ENCODE measurements around the gene RUNX2.

RUNX2 gene

DNA sequence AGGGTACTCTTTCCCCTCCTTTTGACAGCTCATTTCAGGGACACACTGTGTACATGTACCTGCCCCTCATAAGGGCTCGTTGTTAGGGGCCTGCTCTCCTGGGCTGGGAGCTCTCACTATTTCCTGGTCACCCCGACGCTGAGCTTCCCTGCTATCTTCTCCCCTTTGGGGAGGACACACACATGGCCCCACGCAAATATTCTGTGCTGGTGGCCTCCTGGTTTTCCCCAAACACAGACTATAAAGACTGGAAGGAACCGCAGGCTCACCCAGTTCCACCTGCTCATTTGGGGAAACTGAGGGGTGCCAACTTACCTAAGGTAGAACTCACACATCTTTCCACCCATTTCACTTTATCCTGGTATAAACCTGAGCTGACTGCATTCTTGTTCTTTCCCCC is 351.0 kb downstream of the RUNX2 start:
- no peak for DNase-seq (ENCODE audit: low spot score)

DNA sequence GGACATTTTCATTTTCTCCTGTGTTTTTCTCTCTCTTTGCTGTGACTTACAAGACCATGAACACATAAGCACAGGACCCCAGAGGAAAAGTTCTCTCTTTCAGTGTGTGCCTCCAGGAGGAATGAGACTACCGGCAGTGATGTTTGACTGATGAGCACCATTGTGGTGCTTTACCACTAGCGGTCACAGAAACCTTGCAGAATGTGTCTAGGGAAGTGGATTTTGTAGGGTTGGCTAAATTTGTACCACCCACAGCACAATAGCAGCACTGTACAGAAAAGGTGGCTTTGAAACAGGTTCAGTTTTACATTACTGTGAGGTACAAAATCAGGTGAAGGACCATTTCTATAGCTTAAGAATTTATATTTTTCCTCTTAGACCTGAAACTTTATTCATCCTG is 351.5 kb downstream of the RUNX2 start:
- no peak for DNase-seq (ENCODE audit: low spot score)

DNA sequence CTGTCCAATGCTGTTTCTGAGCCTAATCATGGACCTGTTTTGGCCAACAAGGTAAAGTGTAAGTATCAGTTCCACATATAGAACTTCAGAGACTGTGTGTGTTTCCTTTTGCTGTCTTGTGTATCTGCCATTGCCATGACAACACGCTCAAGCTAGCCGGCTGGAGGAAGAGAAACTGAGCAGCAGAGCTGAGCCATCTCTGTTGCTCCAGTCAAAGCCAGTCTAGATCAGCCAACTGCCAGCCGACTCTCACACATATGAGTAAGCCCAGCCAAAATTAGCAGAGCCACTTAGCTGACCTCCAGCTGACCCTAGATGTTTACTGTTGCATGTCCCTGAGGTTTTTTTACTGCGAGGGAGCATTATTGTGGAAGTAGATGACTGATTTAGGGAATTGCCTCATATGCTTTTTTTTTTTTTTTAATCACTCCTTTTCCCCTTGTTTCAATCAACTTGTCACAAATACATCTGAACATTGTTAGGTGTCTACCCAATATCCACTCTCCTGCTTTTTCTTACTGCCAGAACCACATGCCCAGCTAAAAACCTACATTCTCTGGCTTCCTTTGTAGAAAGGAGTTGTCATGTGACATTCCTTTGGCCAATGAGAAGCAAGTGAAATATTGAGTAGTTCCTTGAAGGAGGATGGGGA is 353.9 kb downstream of the RUNX2 start:
- no peak for DNase-seq (ENCODE audit: low spot score)

- DNase-seq (ENCODE audit: low spot score) = no peak
Measured at GRCh38 chr6:45684476-45684875, 356.3 kb downstream of the RUNX2 start.

- DNase-seq (ENCODE audit: low spot score) = no peak
Measured at GRCh38 chr6:45685076-45685475, 356.9 kb downstream of the RUNX2 start.

DNA sequence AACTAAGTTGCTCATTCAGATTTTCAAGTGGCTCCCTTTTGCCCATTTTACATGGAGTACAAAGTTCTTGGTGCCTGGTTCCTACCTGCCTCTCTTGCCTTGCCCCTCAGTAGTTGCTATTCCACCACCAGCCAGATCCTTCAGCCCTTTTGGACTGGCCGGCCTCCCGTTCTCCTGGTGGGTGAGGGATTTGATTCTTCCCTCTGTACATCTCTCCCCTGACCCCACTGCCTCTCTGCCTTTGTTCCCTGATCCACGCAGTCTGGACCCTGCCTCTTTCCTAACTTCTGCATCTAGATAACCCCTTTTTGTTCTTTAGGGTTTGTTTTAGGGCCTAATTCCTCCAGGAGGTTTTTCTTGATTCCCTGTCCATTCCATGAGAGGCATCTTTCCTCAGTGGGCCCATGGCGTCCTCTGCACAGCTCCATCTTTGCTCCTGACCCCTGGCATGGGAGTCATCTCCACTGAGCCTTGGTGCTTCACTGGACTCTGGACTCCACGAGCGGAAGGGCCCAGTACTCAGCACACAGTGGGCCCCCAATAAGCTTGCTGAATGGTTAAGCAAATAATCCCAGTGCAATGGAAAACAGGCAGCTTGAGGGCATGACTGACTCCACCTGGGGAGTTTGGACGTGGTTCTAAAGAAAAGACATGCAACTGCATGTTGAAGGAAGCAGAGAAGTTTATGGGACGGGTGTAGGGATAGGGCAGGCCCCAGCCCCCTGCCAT is 358.9 kb downstream of the RUNX2 start:
- no peak for DNase-seq (ENCODE audit: low spot score)

GRCh38 chr6:45687570-45687969 is 359.4 kb downstream of the RUNX2 start:
- DNase-seq (ENCODE audit: low spot score) = no peak

DNA sequence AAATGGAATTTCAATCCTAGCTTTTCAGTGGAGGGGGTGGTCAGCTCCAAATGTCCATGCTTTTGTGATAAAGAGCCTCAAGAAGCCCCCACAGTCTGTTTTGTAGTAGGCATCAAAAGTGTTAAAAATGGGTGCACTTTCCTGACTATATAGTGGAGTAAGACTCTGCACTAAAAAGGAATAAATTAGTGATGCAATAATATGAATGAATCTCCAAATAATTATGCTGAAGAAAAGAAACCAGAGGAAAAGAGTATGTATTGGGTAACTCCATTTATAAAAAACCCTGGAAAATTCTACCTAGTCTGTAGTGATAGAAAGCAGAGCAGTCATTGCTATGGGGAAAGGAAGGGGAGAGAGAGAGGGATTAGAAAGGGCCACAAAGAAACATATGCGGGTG is 360.1 kb downstream of the RUNX2 start:
- no peak for DNase-seq (ENCODE audit: low spot score)

- DNase-seq (ENCODE audit: low spot score) = no peak
Measured at GRCh38 chr6:45689926-45690615, 361.9 kb downstream of the RUNX2 start.

- DNase-seq (ENCODE audit: low spot score) = no peak
Measured at GRCh38 chr6:45690846-45691245, 362.7 kb downstream of the RUNX2 start.

GRCh38 chr6:45691426-45691825 is 363.3 kb downstream of the RUNX2 start:
- DNase-seq (ENCODE audit: low spot score) = no peak

- DNase-seq (ENCODE audit: low spot score) = no peak
Measured at GRCh38 chr6:45692021-45692420, 363.9 kb downstream of the RUNX2 start.

DNA sequence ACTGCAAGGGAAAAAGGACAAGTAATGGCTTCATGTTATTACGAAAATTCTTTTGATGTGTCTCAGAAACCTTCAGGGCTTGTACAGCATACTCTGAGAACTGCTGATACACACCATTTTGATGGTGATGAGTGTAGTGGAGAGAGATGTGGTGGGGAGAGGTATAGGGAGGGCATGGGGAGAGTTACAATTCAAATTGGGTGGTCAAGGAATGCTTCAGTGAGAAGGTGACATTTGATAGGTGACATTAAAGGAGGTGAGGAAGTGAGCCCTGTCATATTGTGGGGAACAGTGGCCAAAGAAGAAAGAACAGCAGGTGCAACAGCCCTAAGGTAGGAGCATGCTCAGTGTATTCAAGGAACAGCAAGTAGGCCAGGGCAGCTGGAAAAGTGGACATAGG is 368.6 kb downstream of the RUNX2 start:
- DNase-seq (ENCODE audit: low spot score) = no peak

- DNase-seq (ENCODE audit: low spot score) = no peak
Measured at GRCh38 chr6:45697605-45698004, 369.5 kb downstream of the RUNX2 start.

DNA sequence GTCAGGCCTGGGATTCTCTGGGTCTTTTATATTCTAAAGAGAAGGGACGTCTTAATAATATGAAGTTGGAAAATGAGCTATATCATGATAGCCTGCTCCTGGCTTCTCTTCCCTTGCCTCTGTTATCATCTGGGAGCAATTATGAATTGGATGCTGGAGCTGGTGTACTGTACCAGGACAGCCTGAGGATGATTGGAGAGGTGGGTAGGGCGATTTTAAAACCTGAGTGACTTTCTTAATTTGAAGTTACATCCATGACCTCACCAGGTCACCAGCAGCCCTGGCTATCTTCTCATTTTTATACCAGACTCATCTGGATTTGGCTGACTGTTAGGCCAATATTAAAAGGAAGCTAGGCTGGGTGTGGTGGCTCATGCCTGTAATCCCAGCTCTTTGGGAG is 369.9 kb downstream of the RUNX2 start:
- no peak for DNase-seq (ENCODE audit: low spot score)

DNA sequence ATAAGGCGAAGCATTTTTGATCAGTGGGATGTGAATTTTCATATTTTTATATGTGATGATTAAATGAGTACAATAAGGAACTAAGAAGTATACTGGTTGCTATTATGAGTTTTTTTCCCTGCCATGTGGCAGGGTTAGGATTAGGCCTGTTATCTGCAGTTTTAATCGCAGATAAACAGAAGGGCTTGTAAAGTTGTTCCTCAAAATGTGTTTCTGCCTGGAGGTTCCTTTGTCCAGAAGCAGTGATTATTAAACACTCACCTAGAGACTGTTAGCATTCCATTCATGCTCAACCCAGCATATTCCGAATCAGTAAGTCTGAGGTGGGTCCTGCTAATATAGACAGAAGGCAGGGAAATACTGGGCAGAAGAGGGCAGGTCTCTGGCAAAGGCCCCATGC is 371.5 kb downstream of the RUNX2 start:
- DNase-seq (ENCODE audit: low spot score) = no peak

- DNase-seq (ENCODE audit: low spot score) = no peak
Measured at GRCh38 chr6:45702849-45703739, 375.0 kb downstream of the RUNX2 start.

DNA sequence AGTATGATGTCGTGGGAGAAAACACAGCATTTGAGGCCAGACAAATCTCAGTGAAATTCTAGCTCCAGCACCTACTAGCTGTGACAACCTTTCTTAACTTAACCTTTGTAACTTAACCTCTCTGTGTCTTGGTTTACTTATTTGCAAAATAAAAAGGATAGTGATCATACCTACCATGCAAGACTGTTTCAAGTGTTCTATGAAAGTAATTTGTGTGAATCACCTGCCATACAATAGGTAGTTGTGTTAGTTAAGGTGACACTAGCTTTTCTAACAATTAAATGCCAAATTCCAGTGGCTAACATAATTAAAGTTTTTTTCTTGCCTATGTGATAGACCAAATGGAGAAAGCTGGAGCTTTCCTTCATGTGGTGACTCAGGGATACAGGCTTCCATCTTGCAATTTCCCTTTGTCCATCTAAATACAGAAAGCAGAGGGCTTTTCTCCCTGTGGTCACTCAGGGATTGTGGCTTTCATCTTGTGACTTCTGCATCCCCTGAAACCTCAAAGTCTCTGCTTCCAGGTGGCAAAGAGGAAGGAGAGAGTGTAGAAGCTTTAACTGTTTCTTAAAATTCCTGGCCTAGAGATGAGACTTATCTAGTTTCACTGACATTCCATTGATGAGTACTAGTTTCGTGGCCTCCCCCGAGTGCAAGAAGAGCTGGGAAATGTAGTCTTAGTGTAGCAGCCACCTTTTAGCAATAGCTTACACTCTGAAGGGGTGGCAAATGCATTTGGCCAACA is 376.1 kb downstream of the RUNX2 start:
- no peak for DNase-seq (ENCODE audit: low spot score)

DNA sequence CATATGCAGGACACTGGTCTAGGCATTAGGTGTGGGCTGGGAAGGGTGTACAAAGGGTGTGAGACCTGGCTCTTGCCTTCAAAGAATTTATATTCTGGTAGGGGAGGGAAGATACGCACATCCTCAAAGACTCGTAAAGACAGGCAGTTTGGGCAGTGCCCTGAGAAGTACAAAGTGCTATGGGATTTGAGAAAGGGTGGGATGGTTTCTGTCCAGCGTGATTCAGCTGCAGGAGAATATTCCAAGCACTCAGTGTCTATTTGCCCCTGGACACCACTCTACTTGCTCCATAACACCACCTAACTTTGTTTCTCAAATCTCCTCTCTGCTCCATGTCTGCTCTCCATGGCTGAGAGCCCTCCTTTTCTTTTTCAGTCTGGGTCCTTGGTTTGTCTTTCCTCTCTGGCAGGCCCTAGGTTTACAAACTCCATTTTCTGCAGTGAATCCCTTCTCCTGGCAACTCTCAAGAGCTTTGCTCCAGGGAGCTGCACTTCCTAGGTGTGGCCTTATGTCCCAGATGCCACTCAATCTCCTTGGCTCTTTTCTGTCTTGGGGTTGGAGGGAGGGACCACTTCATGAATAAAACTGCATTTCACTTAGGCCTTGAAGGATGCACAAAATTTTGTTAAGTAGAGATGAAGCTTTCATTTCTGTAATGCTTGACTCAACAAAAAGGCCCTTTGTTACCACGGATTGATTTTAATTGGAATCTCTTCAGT is 377.2 kb downstream of the RUNX2 start:
- no peak for DNase-seq (ENCODE audit: low spot score)

DNA sequence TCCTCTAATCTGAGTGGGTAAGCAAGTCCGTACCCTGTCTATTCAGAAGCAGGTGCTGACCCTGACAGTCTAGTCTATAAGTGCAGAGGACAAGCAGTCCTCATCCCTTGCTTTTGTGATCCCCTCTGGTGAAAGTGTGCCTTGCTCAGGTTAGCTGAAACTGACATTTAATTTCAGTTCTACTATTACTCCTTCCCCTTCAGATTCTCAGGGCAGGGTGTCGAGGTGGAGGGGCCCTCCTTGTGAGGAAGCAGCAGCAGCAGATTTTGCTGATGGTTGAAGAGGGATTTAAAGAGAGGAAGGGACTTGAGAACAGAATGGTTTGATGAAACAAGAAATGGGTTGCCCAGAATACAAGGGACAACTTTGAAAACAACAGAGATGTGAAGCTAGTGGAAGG is 378.2 kb downstream of the RUNX2 start:
- DNase-seq (ENCODE audit: low spot score) = no peak

DNA sequence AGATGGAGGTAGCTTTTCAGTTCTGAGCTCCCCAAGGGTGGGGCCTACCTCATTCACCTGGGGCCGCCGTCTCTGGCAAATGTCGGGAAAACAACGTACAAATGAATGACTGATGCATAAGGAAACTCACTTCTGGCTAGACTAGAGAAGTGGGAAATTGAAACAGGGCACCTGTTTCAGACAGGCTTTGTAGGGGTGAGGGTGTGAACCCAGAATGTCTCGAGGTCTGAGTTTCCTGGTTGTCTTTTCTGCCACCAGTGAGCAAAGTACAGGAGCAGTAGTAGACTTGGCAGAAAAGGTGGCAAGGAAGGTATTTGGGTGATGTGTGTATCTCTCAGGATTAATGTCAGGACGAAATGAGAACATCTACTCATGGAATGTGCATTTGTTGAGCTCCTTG is 379.0 kb downstream of the RUNX2 start:
- no peak for DNase-seq (ENCODE audit: low spot score)
